Panc1 (cell line): ENCODE measurements around the gene VTI1B. TPM values are rescaled to one million over a fixed set of nuclear protein-coding genes. Genes with fewer than 3 reads are reported as not detected.

Experiments used
- ATAC-seq: fragments of 200-7000 bp; cut with Tn5 transposase; 2 replicates; pipeline ENCODE4 v1.9.1; 2020; ENCODE audit warnings: mild to moderate bottlenecking, moderate library complexity
- BruUV-seq: library from RNA; stranded (reverse); fragments of 400-500 nt; replicated peaks from 2 replicates; lab custom pipeline; 2021; lab: Mats Ljungman, UMichigan
- CTCF ChIA-PET: fragments of 300-600 bp; sonication (Branson Sonifier 250); formaldehyde crosslinking; loops from one replicate; lab custom pipeline; 2022; ENCODE audit warnings: antibody characterized with exemption; lab: Charles Lee
- POLR2A ChIA-PET: fragments of 300-600 bp; sonication (Branson Sonifier 250); formaldehyde crosslinking; loops from one replicate; lab custom pipeline; 2022; ENCODE audit warnings: antibody characterized with exemption; lab: Charles Lee
- DNase-seq: peaks from one replicate; pipeline ENCODE4 v3.0.0-alpha.2; 2010; ENCODE audit warnings: low read depth, low spot score
- H3K27ac ChIP-seq: 2 replicates; pipeline ENCODE4 v1.5.1; 2011; ENCODE audit warnings: mild to moderate bottlenecking, low read length, inconsistent platforms
- H3K27me3 ChIP-seq: fragments of 200-500 bp; sonication (Bioruptor generic); 2 replicates; pipeline ENCODE4 v1.6.0; 2014; ENCODE audit warnings: low read length, inconsistent platforms; ENCODE audit not compliant: control insufficient read depth, insufficient read depth
- H3K36me3 ChIP-seq: fragments of 200-500 bp; sonication (Bioruptor generic); 2 replicates; pipeline ENCODE4 v1.5.1; 2014; ENCODE audit warnings: inconsistent platforms, mild to moderate bottlenecking, low read length, moderate library complexity; ENCODE audit not compliant: control insufficient read depth, insufficient read depth
- H3K4me1 ChIP-seq: 2 replicates; pipeline ENCODE4 v1.5.1; 2011; ENCODE audit warnings: inconsistent platforms, mild to moderate bottlenecking, low read length, moderate library complexity; ENCODE audit not compliant: control insufficient read depth, insufficient read depth
- H3K4me3 ChIP-seq, 2 experiments: 2 replicates each; pipeline ENCODE4 v1.5.1; 2011 to 2012; ENCODE audit warnings: low read depth in 2 of 2, low read length in 2 of 2, mild to moderate bottlenecking in 2 of 2, inconsistent platforms in 1 of 2, moderate library complexity in 1 of 2
- H3K9me3 ChIP-seq: fragments of 200-500 bp; sonication (Bioruptor generic); 2 replicates; pipeline ENCODE4 v1.5.1; 2014; ENCODE audit warnings: low read depth, mild to moderate bottlenecking, inconsistent platforms, low read length, moderate library complexity; ENCODE audit not compliant: control insufficient read depth, insufficient read depth
- POLR2AphosphoS5 ChIP-seq: IDR thresholded peaks from 2 replicates; pipeline ENCODE4 v1.6.1; 2012; ENCODE audit warnings: mild to moderate bottlenecking, low read depth, low read length, moderate library complexity
- SIN3A ChIP-seq: IDR thresholded peaks from 2 replicates; pipeline ENCODE4 v1.6.1; 2012; ENCODE audit warnings: low read depth, mild to moderate bottlenecking, low read length, moderate library complexity, borderline replicate concordance; ENCODE audit not compliant: insufficient read depth
- TCF7L2 ChIP-seq: IDR thresholded peaks from 2 replicates; pipeline ENCODE4 v1.6.1; 2011; ENCODE audit warnings: mild to moderate bottlenecking, low read depth, low read length, inconsistent platforms
- in situ Hi-C: cut with HindIII; loops from 2 replicates; pipeline ENCODE4 v1.10.0; 2016; ENCODE audit warnings: low sequenced_read_pairs, low pct_unique_long_range_greater_than_20kb
- intact Hi-C: fragments of 100-400 bp; cut with micrococcal nuclease; formaldehyde crosslinking; loops from one replicate; pipeline ENCODE4 v1.10.0; 2022; ENCODE audit not compliant: unreplicated experiment
- total RNA-seq: library from RNA; stranded (reverse); gene quantifications from one replicate; pipeline ENCODE4 v1.2.1, GENCODE V29; 2021; ENCODE audit not compliant: unreplicated experiment
- TF ChIP-seq, protein P1 (sequence below), 2 experiments: IDR thresholded peaks; 2 replicates each; pipeline ENCODE4 v1.6.1; 2011 to 2012; ENCODE audit warnings: low read depth in 2 of 2, control low read depth in 1 of 2, low read length in 1 of 2, mild to moderate bottlenecking in 1 of 2, moderate library complexity in 1 of 2; ENCODE audit not compliant: insufficient read depth in 1 of 2
- TF ChIP-seq, protein P2 (sequence below): fragments of 450-650 bp; IDR thresholded peaks from 2 replicates; pipeline ENCODE4 v1.5.1; 2017; ENCODE audit warnings: mild to moderate bottlenecking

Gene VTI1B
- total RNA-seq, 1 experiment from 2014 or later = 84.9 TPM

DNA sequence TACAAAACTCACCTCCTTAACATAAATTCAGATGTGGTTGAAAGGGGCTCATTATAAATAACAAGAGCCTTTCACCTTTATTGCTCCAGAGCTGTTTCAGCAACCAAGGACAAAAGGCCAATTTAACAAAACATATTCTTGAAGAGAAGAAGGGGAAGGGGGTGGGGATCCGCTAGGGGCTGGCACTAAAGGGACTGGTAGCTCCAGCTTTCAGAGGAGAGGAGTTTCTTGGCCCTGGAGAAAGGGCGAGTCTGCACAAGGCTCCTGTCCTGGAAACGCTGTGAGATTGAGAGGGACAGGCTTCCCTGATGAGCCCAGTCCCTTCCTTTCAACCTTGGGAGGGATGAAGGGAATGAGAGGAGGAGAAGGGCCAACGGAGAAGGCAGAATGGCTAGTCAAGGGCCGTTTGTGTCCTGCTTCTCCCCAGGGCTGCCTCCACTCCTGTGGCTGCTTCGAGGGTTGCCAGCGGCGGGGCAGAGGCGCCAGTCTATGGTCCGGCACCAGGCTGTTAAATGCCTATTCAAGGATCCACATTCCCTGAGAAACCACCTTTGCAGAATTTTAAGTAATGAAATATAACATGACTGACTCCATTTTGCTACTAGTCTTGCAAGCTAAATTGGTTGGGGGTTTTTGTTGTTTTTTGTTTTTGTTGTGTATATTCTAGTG lies 64.7 kb downstream of the VTI1B start:
- H3K9me3 ChIP-seq = no peaks in the 10 kb centered on the region
- no peak overlapping the region for H3K27ac ChIP-seq
- H3K36me3 ChIP-seq = no peaks in the 10 kb centered on the region
- POLR2A ChIA-PET = no interaction called here
- no TSS peak for BruUV-seq
- in situ Hi-C loops (no loop called here), intact Hi-C loops (loop anchor here (10.0 kb wide), 1 partner anchor 95 kb away; the partner anchor contains the start of gene RDH12)
- DNase-seq (no peak), ATAC-seq (no peak)
- no peak for TF ChIP-seq TCF7L2
- no peak for TF ChIP-seq SIN3A
- TF ChIP-seq, protein P1, sequence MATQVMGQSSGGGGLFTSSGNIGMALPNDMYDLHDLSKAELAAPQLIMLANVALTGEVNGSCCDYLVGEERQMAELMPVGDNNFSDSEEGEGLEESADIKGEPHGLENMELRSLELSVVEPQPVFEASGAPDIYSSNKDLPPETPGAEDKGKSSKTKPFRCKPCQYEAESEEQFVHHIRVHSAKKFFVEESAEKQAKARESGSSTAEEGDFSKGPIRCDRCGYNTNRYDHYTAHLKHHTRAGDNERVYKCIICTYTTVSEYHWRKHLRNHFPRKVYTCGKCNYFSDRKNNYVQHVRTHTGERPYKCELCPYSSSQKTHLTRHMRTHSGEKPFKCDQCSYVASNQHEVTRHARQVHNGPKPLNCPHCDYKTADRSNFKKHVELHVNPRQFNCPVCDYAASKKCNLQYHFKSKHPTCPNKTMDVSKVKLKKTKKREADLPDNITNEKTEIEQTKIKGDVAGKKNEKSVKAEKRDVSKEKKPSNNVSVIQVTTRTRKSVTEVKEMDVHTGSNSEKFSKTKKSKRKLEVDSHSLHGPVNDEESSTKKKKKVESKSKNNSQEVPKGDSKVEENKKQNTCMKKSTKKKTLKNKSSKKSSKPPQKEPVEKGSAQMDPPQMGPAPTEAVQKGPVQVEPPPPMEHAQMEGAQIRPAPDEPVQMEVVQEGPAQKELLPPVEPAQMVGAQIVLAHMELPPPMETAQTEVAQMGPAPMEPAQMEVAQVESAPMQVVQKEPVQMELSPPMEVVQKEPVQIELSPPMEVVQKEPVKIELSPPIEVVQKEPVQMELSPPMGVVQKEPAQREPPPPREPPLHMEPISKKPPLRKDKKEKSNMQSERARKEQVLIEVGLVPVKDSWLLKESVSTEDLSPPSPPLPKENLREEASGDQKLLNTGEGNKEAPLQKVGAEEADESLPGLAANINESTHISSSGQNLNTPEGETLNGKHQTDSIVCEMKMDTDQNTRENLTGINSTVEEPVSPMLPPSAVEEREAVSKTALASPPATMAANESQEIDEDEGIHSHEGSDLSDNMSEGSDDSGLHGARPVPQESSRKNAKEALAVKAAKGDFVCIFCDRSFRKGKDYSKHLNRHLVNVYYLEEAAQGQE (IDR thresholded peaks at IDR 0.05; ENCODE audit: insufficient read depth in 1 of 2, low read depth in 2 of 2, low read length in 1 of 2) = no peak
- no peak for TF ChIP-seq POLR2AphosphoS5
- TF ChIP-seq, protein P2, sequence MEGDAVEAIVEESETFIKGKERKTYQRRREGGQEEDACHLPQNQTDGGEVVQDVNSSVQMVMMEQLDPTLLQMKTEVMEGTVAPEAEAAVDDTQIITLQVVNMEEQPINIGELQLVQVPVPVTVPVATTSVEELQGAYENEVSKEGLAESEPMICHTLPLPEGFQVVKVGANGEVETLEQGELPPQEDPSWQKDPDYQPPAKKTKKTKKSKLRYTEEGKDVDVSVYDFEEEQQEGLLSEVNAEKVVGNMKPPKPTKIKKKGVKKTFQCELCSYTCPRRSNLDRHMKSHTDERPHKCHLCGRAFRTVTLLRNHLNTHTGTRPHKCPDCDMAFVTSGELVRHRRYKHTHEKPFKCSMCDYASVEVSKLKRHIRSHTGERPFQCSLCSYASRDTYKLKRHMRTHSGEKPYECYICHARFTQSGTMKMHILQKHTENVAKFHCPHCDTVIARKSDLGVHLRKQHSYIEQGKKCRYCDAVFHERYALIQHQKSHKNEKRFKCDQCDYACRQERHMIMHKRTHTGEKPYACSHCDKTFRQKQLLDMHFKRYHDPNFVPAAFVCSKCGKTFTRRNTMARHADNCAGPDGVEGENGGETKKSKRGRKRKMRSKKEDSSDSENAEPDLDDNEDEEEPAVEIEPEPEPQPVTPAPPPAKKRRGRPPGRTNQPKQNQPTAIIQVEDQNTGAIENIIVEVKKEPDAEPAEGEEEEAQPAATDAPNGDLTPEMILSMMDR = no peak
- no peak overlapping the region for H3K4me3 ChIP-seq
- no peaks in the 10 kb centered on the region for H3K27me3 ChIP-seq
- CTCF ChIA-PET = no interaction called here
- H3K4me1 ChIP-seq = no peaks in the 10 kb centered on the region

DNA sequence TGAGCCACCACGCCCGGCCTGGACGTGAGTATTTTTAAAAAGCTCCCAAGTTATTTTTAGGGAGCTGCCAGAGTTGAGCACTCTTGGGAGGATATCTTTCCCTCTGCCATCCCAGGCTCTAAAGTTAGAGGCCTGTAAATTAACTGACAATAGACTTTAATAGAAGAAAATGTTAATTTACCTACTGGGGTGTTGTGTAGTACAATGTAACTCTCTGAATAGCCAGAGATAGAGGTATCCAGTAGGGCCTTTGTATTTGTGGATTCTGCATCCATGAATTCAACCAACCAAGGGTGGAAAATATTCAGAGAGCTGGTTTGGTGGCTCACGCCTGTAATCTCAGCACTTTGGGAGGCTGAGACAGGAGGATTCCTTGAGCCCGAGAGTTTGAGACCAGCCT lies 66.8 kb downstream of the VTI1B start:
- H3K27me3 ChIP-seq = no peaks in the 10 kb centered on the region
- no peak for ATAC-seq
- CTCF ChIA-PET = interaction anchor here (0.6 kb wide), 1 partner anchor 44 kb away, joined by 5 read pairs; no protein-coding TSS in a partner anchor
- H3K27ac ChIP-seq = no peak overlapping the region
- no TSS peak for BruUV-seq
- H3K4me1 ChIP-seq = no peaks in the 10 kb centered on the region
- no peak for DNase-seq
- intact Hi-C loops = no loop called here
- POLR2A ChIA-PET = no interaction called here
- H3K36me3 ChIP-seq = no peaks in the 10 kb centered on the region
- TF ChIP-seq TCF7L2 (no peak), SIN3A (no peak), POLR2AphosphoS5 (no peak)
- TF ChIP-seq, protein P1 (IDR thresholded peaks at IDR 0.05; ENCODE audit: insufficient read depth in 1 of 2, low read depth in 2 of 2, low read length in 1 of 2) = no peak
- TF ChIP-seq, protein P2 = no peak
- no peaks in the 10 kb centered on the region for H3K9me3 ChIP-seq
- H3K4me3 ChIP-seq = no peak overlapping the region
- in situ Hi-C loops = no loop called here
